Endothelial cell of umbilical vein (primary cell): ENCODE data around the gene VSX2. TPM values are rescaled to one million over a fixed set of nuclear protein-coding genes. Genes with fewer than 3 reads are reported as not detected.

ENCODE experiments used
- BruUV-seq: library from RNA; stranded (reverse); fragments of 400-500 nt; replicated peaks from 2 replicates; lab custom pipeline; 2021; lab: Mats Ljungman, UMichigan
- CTCF ChIA-PET: fragments of 300-600, 350-600 bp; sonication (Branson Sonifier 250); formaldehyde crosslinking; loops from one replicate; lab custom pipeline; 2021; ENCODE audit warnings: antibody characterized with exemption, inconsistent platforms; lab: Charles Lee
- POLR2A ChIA-PET: fragments of 300-600, 350-600 bp; sonication (Branson Sonifier 250); formaldehyde crosslinking; loops from one replicate; lab custom pipeline; 2021; ENCODE audit warnings: antibody characterized with exemption, inconsistent platforms; lab: Charles Lee
- DNase-seq: peaks from one replicate; pipeline ENCODE4 v3.0.0-alpha.2; 2011; ENCODE audit warnings: low read depth, low spot score
- FAIRE-seq: peaks from 2 replicates; lab custom pipeline; 2011; peaks lifted over from hg19 to GRCh38; lab: Jason Lieb, UNC
- H2AFZ ChIP-seq: 2 replicates; pipeline ENCODE4 v1.6.0; 2012; ENCODE audit warnings: low read depth, low read length, control low read depth, inconsistent platforms
- H3K27ac ChIP-seq: 2 replicates; pipeline ENCODE4 v1.5.1; 2011; ENCODE audit warnings: low read depth, mild to moderate bottlenecking, control low read depth, low read length, moderate library complexity; ENCODE audit not compliant: insufficient read depth
- H3K27me3 ChIP-seq, 2 experiments: 2 replicates each; pipeline versions ENCODE4 v1.6.0 to v1.6.1; 2011; ENCODE audit warnings: low read length in 2 of 2, mixed read lengths in 1 of 2; ENCODE audit not compliant: control insufficient read depth in 2 of 2, insufficient read depth in 2 of 2
- H3K36me3 ChIP-seq, 2 experiments: 2 replicates in 1 of 2; 3 replicates in 1 of 2; pipeline ENCODE4 v1.5.1; 2011; ENCODE audit warnings: low read length in 2 of 2, mild to moderate bottlenecking in 1 of 2, moderate library complexity in 1 of 2; ENCODE audit not compliant: control insufficient read depth in 2 of 2, insufficient read depth in 2 of 2; ENCODE audit errors: extremely low read depth in 1 of 2
- H3K4me1 ChIP-seq: 3 replicates; pipeline ENCODE4 v1.5.1; 2011; ENCODE audit warnings: mild to moderate bottlenecking, low read length; ENCODE audit not compliant: control insufficient read depth, insufficient read depth; ENCODE audit errors: extremely low read depth
- H3K4me2 ChIP-seq: 2 replicates; pipeline ENCODE4 v1.6.1; 2011; ENCODE audit warnings: low read length, control low read depth, mixed read lengths; ENCODE audit not compliant: insufficient read depth
- H3K4me3 ChIP-seq, 3 experiments: fragments of 200-600 bp in 1 of 3; sonication (generic), shearing (Covaris generic) in 1 of 3; replicated peaks in 1 of 3; 2 replicates each; pipeline ENCODE4 v1.5.1; 2011 to 2016; ENCODE audit warnings: control low read depth in 3 of 3, low read length in 3 of 3, mild to moderate bottlenecking in 2 of 3, inconsistent platforms in 1 of 3, low read depth in 1 of 3, moderate library complexity in 1 of 3; ENCODE audit not compliant: insufficient read depth in 1 of 3
- H3K79me2 ChIP-seq: 2 replicates; pipeline ENCODE4 v1.6.0; 2012; ENCODE audit warnings: low read length, inconsistent platforms; ENCODE audit not compliant: control insufficient read depth, insufficient read depth
- H3K9ac ChIP-seq: replicated peaks from 2 replicates; pipeline ENCODE3; 2011; ENCODE audit warnings: low read length, control low read depth; ENCODE audit not compliant: insufficient read depth; ENCODE audit errors: extremely low read depth
- H3K9me1 ChIP-seq: replicated peaks from 3 replicates; pipeline ENCODE4 v1.6.0; 2011; ENCODE audit warnings: mild to moderate bottlenecking, low read length; ENCODE audit not compliant: control insufficient read depth, insufficient read depth; ENCODE audit errors: extremely low read depth
- H3K9me3 ChIP-seq: replicated peaks from 2 replicates; pipeline ENCODE4 v1.5.1; 2012; ENCODE audit warnings: low read length, inconsistent platforms; ENCODE audit not compliant: control insufficient read depth, insufficient read depth
- H4K20me1 ChIP-seq: replicated peaks from 2 replicates; pipeline ENCODE3; 2011; ENCODE audit warnings: mild to moderate bottlenecking, low read length; ENCODE audit not compliant: control insufficient read depth, insufficient read depth; ENCODE audit errors: extremely low read depth
- CTCF ChIP-seq, 2 donors: IDR thresholded peaks; 1 replicate in 1 of 2; 2 replicates in 1 of 2; pipeline ENCODE4 v1.5.1; 2011; ENCODE audit warnings: low read length in 2 of 2, mild to moderate bottlenecking in 2 of 2, moderate library complexity in 2 of 2, control low read depth in 1 of 2, inconsistent platforms in 1 of 2, low read depth in 1 of 2; ENCODE audit not compliant: insufficient read depth in 1 of 2; ENCODE audit errors: extremely low read depth in 1 of 2
- EZH2 ChIP-seq: IDR thresholded peaks from 2 replicates; pipeline ENCODE4 v1.6.1; 2012; ENCODE audit warnings: borderline replicate concordance, low read depth, mild to moderate bottlenecking, moderate library complexity, low read length, inconsistent platforms; ENCODE audit not compliant: severe bottlenecking
- FOS ChIP-seq: IDR thresholded peaks from 2 replicates; pipeline ENCODE4 v1.6.1; 2011; ENCODE audit warnings: mild to moderate bottlenecking, low read length, moderate library complexity, borderline replicate concordance; ENCODE audit not compliant: insufficient read depth
- GATA2 ChIP-seq: IDR thresholded peaks from 2 replicates; pipeline ENCODE4 v1.7.0; 2011; ENCODE audit warnings: low read depth, mild to moderate bottlenecking, moderate library complexity, mixed read lengths, low read length; ENCODE audit not compliant: insufficient read length, insufficient read depth
- JUN ChIP-seq: IDR thresholded peaks from 2 replicates; pipeline ENCODE4 v1.6.1; 2011; ENCODE audit warnings: borderline replicate concordance, low read depth; ENCODE audit not compliant: insufficient read length, insufficient read depth
- MYC ChIP-seq: IDR thresholded peaks from one replicate; pipeline ENCODE4 v1.6.1; 2011; ENCODE audit warnings: mild to moderate bottlenecking, low read depth, low read length
- POLR2A ChIP-seq: IDR thresholded peaks from 2 replicates; pipeline ENCODE4 v1.6.1; 2012; ENCODE audit warnings: low read depth, mild to moderate bottlenecking, control low read depth, low read length
- POLR2AphosphoS5 ChIP-seq: IDR thresholded peaks from 2 replicates; pipeline ENCODE4 v1.6.1; 2012; ENCODE audit warnings: low read depth, mild to moderate bottlenecking, control low read depth, low read length, moderate library complexity; ENCODE audit not compliant: insufficient read depth
- dilution Hi-C: fragments of 300-500 bp; cut with MboI; formaldehyde crosslinking; loops from one replicate; pipeline ENCODE4 v1.15.0; 2019; ENCODE audit warnings: low sequenced_read_pairs; ENCODE audit not compliant: extremely low pct_ligation_motif_present
- intact Hi-C: fragments of 100-400 bp; cut with micrococcal nuclease; formaldehyde crosslinking; loops from one replicate; pipeline ENCODE4 v1.10.0; 2022
- polyA plus RNA-seq, 4 experiments: library from polyadenylated mRNA; depleted of rRNA in 3 of 4; stranded (reverse) in 3 of 4; unstranded in 1 of 4; fragments of >200 nt; gene quantifications; 2 replicates each; pipeline versions ENCODE4 v1.2.1 to v1.2.3, GENCODE V29; 2011 to 2012; ENCODE audit warnings: missing spikeins in 1 of 4
- total RNA-seq: library from RNA; stranded (reverse); gene quantifications from 2 replicates; pipeline ENCODE4 v1.2.3, GENCODE V29; 2021
- TF ChIP-seq, protein P1 (sequence below): IDR thresholded peaks from 2 replicates; pipeline ENCODE4 v1.6.1; 2011; ENCODE audit not compliant: insufficient read depth, insufficient read length

The VSX2 gene
- total and polyA plus RNA-seq, 2 donors (not counting 3 experiments of a cell fraction or from before 2014, with no cell fraction given): not detected

DNA sequence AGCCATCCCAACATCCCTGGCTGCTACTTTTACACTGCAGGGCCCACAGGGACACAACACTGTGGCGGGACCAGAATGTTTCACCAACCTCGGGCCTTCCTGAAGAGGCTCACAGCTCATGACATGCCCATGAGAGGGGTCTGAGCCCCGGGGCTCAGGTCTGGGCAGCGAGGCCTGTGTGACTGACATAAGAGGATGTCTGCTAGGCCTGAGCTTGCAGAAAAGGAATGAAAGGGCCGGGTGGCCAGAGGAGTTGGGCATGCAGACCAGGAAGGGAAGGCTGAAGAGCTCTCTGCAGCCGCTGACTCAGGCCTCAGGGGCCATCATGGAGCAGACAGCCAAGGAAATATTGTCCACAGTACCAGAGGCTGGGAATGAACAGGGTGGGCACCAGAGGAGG lies 18.3 kb upstream of the VSX2 start:
- Histone ChIP-seq H2AFZ (no peak overlapping the region), H3K9me1 (no peaks in the 10 kb centered on the region), H3K79me2 (no peaks in the 10 kb centered on the region), H4K20me1 (no peaks in the 10 kb centered on the region), H3K4me1 (no peaks in the 10 kb centered on the region), H3K9ac (no peak overlapping the region), H3K9me3 (no peaks in the 10 kb centered on the region), H3K36me3 (no peaks in the 10 kb centered on the region), H3K4me2 (no peak overlapping the region), H3K27ac (no peak overlapping the region), H3K4me3 (no peak overlapping the region), H3K27me3 (peaks cover 10 to 11% of the 10 kb centered on the region in 2 experiments)
- no TSS peak for BruUV-seq
- TF ChIP-seq, protein P1, sequence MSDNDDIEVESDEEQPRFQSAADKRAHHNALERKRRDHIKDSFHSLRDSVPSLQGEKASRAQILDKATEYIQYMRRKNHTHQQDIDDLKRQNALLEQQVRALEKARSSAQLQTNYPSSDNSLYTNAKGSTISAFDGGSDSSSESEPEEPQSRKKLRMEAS: no peak
- TF ChIP-seq MYC (no peak), POLR2AphosphoS5 (no peak), GATA2 (no peak), EZH2 (no peak), FOS (no peak), POLR2A (no peak), CTCF (IDR thresholded peaks at IDR 0.05; ENCODE audit: extremely low read depth in 1 of 2, insufficient read depth in 1 of 2, low read depth in 1 of 2, low read length in 2 of 2) (no peak), JUN (no peak)
- ChIA-PET POLR2A (no interaction called here), CTCF (interaction anchor here (1.1 to 1.6 kb wide), 2 partner anchors 10 to 31 kb away, joined by 3 to 5 read pairs; no protein-coding TSS in a partner anchor)
- no peak for DNase-seq
- no peak for FAIRE-seq
- dilution Hi-C loops: no loop called here
- intact Hi-C loops: no loop called here
